HL-60 (cell line): ENCODE results near the gene POU2F1.

Source experiments
- GABPA ChIP-seq: IDR thresholded peaks from 2 replicates; pipeline ENCODE4 v1.6.1; 2012; ENCODE audit warnings: low read depth
- POLR2AphosphoS5 ChIP-seq: IDR thresholded peaks from 2 replicates; pipeline ENCODE4 v1.6.1; 2012; ENCODE audit warnings: low read depth
- TF ChIP-seq, protein P1 (sequence below): IDR thresholded peaks from one replicate; pipeline ENCODE4 v1.5.1; 2011; ENCODE audit warnings: low read length, control low read depth, inconsistent platforms; ENCODE audit not compliant: insufficient read depth
- TF ChIP-seq, protein P2 (sequence below): IDR thresholded peaks from 2 replicates; pipeline ENCODE4 v1.6.1; 2012; ENCODE audit warnings: low read depth; ENCODE audit not compliant: insufficient replicate concordance

DNA sequence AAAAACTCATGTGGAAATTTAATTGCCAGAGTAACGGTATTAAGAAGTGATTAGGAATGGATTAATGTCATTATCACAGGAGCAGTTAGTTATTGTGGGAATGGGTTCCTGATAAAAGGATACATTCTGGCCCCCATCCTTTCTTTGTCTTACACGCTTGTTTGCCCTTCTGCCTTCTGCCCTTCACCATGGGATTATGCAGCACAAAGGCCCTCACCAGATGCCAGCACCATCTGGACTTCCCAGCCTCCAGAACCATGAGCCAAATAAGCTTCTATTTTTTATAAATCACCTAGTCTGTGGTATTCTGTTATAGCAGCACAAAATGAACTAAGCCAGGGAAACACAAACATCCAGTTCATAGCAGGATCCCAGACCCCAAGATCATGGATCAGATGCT lies 33.9 kb upstream of the POU2F1 start:
- TF ChIP-seq, protein P1, sequence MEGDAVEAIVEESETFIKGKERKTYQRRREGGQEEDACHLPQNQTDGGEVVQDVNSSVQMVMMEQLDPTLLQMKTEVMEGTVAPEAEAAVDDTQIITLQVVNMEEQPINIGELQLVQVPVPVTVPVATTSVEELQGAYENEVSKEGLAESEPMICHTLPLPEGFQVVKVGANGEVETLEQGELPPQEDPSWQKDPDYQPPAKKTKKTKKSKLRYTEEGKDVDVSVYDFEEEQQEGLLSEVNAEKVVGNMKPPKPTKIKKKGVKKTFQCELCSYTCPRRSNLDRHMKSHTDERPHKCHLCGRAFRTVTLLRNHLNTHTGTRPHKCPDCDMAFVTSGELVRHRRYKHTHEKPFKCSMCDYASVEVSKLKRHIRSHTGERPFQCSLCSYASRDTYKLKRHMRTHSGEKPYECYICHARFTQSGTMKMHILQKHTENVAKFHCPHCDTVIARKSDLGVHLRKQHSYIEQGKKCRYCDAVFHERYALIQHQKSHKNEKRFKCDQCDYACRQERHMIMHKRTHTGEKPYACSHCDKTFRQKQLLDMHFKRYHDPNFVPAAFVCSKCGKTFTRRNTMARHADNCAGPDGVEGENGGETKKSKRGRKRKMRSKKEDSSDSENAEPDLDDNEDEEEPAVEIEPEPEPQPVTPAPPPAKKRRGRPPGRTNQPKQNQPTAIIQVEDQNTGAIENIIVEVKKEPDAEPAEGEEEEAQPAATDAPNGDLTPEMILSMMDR, result no peak
- no peak for TF ChIP-seq POLR2AphosphoS5
- TF ChIP-seq, protein P2, sequence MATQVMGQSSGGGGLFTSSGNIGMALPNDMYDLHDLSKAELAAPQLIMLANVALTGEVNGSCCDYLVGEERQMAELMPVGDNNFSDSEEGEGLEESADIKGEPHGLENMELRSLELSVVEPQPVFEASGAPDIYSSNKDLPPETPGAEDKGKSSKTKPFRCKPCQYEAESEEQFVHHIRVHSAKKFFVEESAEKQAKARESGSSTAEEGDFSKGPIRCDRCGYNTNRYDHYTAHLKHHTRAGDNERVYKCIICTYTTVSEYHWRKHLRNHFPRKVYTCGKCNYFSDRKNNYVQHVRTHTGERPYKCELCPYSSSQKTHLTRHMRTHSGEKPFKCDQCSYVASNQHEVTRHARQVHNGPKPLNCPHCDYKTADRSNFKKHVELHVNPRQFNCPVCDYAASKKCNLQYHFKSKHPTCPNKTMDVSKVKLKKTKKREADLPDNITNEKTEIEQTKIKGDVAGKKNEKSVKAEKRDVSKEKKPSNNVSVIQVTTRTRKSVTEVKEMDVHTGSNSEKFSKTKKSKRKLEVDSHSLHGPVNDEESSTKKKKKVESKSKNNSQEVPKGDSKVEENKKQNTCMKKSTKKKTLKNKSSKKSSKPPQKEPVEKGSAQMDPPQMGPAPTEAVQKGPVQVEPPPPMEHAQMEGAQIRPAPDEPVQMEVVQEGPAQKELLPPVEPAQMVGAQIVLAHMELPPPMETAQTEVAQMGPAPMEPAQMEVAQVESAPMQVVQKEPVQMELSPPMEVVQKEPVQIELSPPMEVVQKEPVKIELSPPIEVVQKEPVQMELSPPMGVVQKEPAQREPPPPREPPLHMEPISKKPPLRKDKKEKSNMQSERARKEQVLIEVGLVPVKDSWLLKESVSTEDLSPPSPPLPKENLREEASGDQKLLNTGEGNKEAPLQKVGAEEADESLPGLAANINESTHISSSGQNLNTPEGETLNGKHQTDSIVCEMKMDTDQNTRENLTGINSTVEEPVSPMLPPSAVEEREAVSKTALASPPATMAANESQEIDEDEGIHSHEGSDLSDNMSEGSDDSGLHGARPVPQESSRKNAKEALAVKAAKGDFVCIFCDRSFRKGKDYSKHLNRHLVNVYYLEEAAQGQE, result no peak
- no peak for TF ChIP-seq GABPA
